GM10248 (cell line): Measurements from ENCODE around the gene MSL1.

Experiments used
- CTCF ChIA-PET: fragments of 300-600 bp; sonication (Branson Sonifier 250); formaldehyde crosslinking; extraction: SDS; loops from one replicate; lab custom pipeline; 2021; ENCODE audit warnings: antibody characterized with exemption; lab: Yijun Ruan, JAX
- POLR2A ChIA-PET: fragments of 350-650 bp; sonication (Branson Sonifier 250); formaldehyde crosslinking; extraction: SDS; loops from one replicate; lab custom pipeline; 2020; ENCODE audit warnings: antibody characterized with exemption; lab: Yijun Ruan, JAX
- DNase-seq: peaks from one replicate; pipeline ENCODE4 v3.0.0; 2012; ENCODE audit errors: extremely low spot score
- CTCF ChIP-seq: IDR thresholded peaks from 2 replicates; pipeline ENCODE4 v1.5.1; 2012; ENCODE audit warnings: mild to moderate bottlenecking, low read depth; ENCODE audit errors: extremely low read depth, missing control alignments, control extremely low read depth

Gene MSL1

GRCh38 chr17:40121181-40122135, at the start of gene MSL1:
Gene MSL1 (plus strand): TSS chr17:40121971. CDS start chr17:40122613, 642 bp downstream.
- ChIA-PET POLR2A (interaction anchor here (0.9 to 1.1 kb wide), 3 partner anchors 8 to 22 kb away, joined by 3 to 8 read pairs (median 3); partner anchors contain the start of gene CASC3), CTCF (interaction anchor here (0.8 to 8.0 kb wide), 10 partner anchors 10 to 109 kb away, joined by 3 to 105 read pairs (median 5); partner anchors contain the start of gene NR1D1)
- TF ChIP-seq CTCF, result no peak
- peak; percentile 94 for DNase-seq

GRCh38 chr17:40072040-40072734, 49.6 kb upstream of the MSL1 start:
- no peak for DNase-seq
- ChIA-PET POLR2A (no interaction called here), CTCF (interaction anchor here (1.0 to 9.4 kb wide), 8 partner anchors 9 to 97 kb away, joined by 3 to 215 read pairs (median 4); partner anchors contain the start of gene THRA)
- TF ChIP-seq CTCF, result no peak

GRCh38 chr17:40072735-40073346, 48.9 kb upstream of the MSL1 start:
- POLR2A ChIA-PET, result no interaction called here
- CTCF ChIA-PET, result interaction anchor here (1.0 to 9.4 kb wide), 12 partner anchors 11 to 60 kb away, joined by 3 to 215 read pairs (median 14); partner anchors contain the start of genes CSF3, MED24, NR1D1 and THRA
- no peak for DNase-seq
- TF ChIP-seq CTCF, result no peak

- CTCF ChIA-PET, result interaction anchor here (1.0 to 9.4 kb wide), 17 partner anchors 11 to 242 kb away, joined by 3 to 215 read pairs (median 15); partner anchors contain the start of genes CSF3, MED24, NR1D1 and THRA
- no peak for TF ChIP-seq CTCF
- no peak for DNase-seq
- POLR2A ChIA-PET, result interaction anchor here (0.6 kb wide), 1 partner anchor 177 kb away, joined by 4 read pairs; no protein-coding TSS in a partner anchor
Observed at GRCh38 chr17:40073454-40074174, 48.2 kb upstream of the MSL1 start.

GRCh38 chr17:40074175-40074512, 47.6 kb upstream of the MSL1 start:
- no peak for TF ChIP-seq CTCF
- no peak for DNase-seq
- CTCF ChIA-PET, result interaction anchor here (0.9 to 9.4 kb wide), 19 partner anchors 11 to 452 kb away, joined by 3 to 215 read pairs (median 15); partner anchors contain the start of genes CSF3, MED24, NR1D1 and RARA
- POLR2A ChIA-PET, result no interaction called here
